ENCODE measurements around the gene DAND5. TPM values are rescaled to one million over a fixed set of nuclear protein-coding genes. Genes with fewer than 3 reads are reported as not detected.

Gene DAND5
- total and polyA plus RNA-seq, 2 of the 13 experiments (the other 11 are each of a cell fraction or from before 2014, with no cell fraction given), result 0.04 TPM; not detected in 1

DNA sequence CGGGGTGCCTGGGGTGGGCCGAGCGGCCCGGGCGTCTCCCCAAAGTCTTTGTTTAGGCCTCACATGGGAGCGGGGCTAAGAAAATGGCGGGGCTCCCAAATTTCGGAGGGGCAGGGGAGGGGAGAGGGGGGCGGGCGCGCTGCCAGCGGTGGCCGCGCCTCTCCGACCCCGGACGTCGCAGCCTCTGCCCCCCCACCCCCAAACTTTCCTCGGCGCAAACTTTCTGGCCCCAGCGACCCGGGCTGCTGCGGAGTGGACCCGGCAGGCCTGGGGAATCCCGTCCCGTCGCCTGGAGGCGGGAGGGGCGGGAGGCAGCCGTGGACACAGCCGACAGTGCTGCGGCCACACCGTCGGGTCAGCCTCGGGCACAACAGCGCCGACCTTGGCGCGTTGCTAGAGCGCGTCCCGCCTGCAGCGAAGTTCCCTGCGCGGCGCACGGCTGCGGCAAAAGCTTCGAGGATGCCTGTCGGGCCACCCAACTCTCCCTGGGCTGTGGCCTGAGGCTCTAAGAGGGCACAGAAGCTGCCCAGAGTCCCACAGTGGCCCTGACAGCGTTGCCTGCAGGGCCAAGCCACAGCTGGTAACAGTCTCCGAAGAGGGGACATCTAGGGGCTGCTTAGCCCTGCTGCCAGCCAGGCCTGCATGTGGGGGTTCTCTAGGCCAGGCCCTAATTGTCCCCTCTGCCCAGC lies 27.2 kb downstream of the DAND5 start (continued):
- TF ChIP-seq, protein P1, sequence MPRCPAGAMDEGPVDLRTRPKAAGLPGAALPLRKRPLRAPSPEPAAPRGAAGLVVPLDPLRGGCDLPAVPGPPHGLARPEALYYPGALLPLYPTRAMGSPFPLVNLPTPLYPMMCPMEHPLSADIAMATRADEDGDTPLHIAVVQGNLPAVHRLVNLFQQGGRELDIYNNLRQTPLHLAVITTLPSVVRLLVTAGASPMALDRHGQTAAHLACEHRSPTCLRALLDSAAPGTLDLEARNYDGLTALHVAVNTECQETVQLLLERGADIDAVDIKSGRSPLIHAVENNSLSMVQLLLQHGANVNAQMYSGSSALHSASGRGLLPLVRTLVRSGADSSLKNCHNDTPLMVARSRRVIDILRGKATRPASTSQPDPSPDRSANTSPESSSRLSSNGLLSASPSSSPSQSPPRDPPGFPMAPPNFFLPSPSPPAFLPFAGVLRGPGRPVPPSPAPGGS (CRISPR knock-in tag; IDR thresholded peaks at IDR 0.05), result peak; percentile 72; the same call in 1 of the 2 replicates
- TF ChIP-seq, protein P2, sequence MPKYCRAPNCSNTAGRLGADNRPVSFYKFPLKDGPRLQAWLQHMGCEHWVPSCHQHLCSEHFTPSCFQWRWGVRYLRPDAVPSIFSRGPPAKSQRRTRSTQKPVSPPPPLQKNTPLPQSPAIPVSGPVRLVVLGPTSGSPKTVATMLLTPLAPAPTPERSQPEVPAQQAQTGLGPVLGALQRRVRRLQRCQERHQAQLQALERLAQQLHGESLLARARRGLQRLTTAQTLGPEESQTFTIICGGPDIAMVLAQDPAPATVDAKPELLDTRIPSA (CRISPR knock-in tag; IDR thresholded peaks at IDR 0.05; ENCODE audit: borderline replicate concordance), result no peak
- TF ChIP-seq ZNF746 (CRISPR knock-in tag; IDR thresholded peaks at IDR 0.05) (no peak; the same call in 1 of the 2 replicates), POLR2G (IDR thresholded peaks at IDR 0.05; ENCODE audit: low read depth, low read length) (no peak), MAFK (conservative IDR thresholded peaks at IDR 0.05 in 1 of 2, IDR thresholded peaks at IDR 0.05 in 1 of 2; ENCODE audit: low read length in 2 of 2) (no peak), KDM4B (CRISPR knock-in tag; IDR thresholded peaks at IDR 0.05) (no peak), XBP1 (CRISPR knock-in tag; IDR thresholded peaks at IDR 0.05) (no peak), BRCA1 (CRISPR knock-in tag; IDR thresholded peaks at IDR 0.05) (no peak), CAMTA2 (CRISPR knock-in tag; IDR thresholded peaks at IDR 0.05; ENCODE audit: borderline replicate concordance) (no peak), PPARG (CRISPR knock-in tag; conservative IDR thresholded peaks at IDR 0.05) (no peak), SIN3A (IDR thresholded peaks at IDR 0.05; ENCODE audit: borderline replicate concordance, low read depth, low read length) (no peak), TOE1 (CRISPR knock-in tag; IDR thresholded peaks at IDR 0.05) (no peak), MAFF (IDR thresholded peaks at IDR 0.05; ENCODE audit: low read depth, low read length) (no peak), MTA1 (CRISPR knock-in tag; IDR thresholded peaks at IDR 0.05; ENCODE audit: borderline replicate concordance) (no peak), ZNF234 (CRISPR knock-in tag; conservative IDR thresholded peaks at IDR 0.05) (no peak), FIP1L1 (IDR thresholded peaks at IDR 0.05; ENCODE audit: borderline replicate concordance, insufficient read depth, low read depth, low read length) (no peak), ZNF772 (CRISPR knock-in tag; IDR thresholded peaks at IDR 0.05) (no peak; the same call in 1 of the 2 replicates)
- TF ChIP-seq, protein P3, sequence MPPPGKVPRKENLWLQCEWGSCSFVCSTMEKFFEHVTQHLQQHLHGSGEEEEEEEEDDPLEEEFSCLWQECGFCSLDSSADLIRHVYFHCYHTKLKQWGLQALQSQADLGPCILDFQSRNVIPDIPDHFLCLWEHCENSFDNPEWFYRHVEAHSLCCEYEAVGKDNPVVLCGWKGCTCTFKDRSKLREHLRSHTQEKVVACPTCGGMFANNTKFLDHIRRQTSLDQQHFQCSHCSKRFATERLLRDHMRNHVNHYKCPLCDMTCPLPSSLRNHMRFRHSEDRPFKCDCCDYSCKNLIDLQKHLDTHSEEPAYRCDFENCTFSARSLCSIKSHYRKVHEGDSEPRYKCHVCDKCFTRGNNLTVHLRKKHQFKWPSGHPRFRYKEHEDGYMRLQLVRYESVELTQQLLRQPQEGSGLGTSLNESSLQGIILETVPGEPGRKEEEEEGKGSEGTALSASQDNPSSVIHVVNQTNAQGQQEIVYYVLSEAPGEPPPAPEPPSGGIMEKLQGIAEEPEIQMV (CRISPR knock-in tag; IDR thresholded peaks at IDR 0.05; ENCODE audit: low read depth), result no peak
- TF ChIP-seq, protein P4, sequence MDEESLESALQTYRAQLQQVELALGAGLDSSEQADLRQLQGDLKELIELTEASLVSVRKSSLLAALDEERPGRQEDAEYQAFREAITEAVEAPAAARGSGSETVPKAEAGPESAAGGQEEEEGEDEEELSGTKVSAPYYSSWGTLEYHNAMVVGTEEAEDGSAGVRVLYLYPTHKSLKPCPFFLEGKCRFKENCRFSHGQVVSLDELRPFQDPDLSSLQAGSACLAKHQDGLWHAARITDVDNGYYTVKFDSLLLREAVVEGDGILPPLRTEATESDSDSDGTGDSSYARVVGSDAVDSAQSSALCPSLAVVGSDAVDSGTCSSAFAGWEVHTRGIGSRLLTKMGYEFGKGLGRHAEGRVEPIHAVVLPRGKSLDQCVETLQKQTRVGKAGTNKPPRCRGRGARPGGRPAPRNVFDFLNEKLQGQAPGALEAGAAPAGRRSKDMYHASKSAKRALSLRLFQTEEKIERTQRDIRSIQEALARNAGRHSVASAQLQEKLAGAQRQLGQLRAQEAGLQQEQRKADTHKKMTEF (CRISPR knock-in tag; IDR thresholded peaks at IDR 0.05), result peak; percentile 58; the same call in 1 of the 2 replicates
- TF ChIP-seq, protein P5, sequence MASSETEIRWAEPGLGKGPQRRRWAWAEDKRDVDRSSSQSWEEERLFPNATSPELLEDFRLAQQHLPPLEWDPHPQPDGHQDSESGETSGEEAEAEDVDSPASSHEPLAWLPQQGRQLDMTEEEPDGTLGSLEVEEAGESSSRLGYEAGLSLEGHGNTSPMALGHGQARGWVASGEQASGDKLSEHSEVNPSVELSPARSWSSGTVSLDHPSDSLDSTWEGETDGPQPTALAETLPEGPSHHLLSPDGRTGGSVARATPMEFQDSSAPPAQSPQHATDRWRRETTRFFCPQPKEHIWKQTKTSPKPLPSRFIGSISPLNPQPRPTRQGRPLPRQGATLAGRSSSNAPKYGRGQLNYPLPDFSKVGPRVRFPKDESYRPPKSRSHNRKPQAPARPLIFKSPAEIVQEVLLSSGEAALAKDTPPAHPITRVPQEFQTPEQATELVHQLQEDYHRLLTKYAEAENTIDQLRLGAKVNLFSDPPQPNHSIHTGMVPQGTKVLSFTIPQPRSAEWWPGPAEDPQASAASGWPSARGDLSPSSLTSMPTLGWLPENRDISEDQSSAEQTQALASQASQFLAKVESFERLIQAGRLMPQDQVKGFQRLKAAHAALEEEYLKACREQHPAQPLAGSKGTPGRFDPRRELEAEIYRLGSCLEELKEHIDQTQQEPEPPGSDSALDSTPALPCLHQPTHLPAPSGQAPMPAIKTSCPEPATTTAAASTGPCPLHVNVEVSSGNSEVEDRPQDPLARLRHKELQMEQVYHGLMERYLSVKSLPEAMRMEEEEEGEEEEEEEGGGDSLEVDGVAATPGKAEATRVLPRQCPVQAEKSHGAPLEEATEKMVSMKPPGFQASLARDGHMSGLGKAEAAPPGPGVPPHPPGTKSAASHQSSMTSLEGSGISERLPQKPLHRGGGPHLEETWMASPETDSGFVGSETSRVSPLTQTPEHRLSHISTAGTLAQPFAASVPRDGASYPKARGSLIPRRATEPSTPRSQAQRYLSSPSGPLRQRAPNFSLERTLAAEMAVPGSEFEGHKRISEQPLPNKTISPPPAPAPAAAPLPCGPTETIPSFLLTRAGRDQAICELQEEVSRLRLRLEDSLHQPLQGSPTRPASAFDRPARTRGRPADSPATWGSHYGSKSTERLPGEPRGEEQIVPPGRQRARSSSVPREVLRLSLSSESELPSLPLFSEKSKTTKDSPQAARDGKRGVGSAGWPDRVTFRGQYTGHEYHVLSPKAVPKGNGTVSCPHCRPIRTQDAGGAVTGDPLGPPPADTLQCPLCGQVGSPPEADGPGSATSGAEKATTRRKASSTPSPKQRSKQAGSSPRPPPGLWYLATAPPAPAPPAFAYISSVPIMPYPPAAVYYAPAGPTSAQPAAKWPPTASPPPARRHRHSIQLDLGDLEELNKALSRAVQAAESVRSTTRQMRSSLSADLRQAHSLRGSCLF (CRISPR knock-in tag; IDR thresholded peaks at IDR 0.05; ENCODE audit: borderline replicate concordance), result no peak

Measured in HepG2 (cell line).